PC-3 (cell line): Measurements from ENCODE around the gene RELL1.

ENCODE experiments used
- EZH2phosphoT487 ChIP-seq: fragments of 300-600 bp; sonication (generic); IDR thresholded peaks from 2 replicates; pipeline ENCODE4 v1.6.1; 2018; ENCODE audit warnings: mild to moderate bottlenecking, antibody characterized with exemption, low read length, borderline replicate concordance
- TF ChIP-seq, protein P1 (sequence below): fragments of 300-600 bp; sonication (generic); conservative IDR thresholded peaks from 2 replicates; pipeline ENCODE4 v1.5.1; 2017; ENCODE audit warnings: antibody characterized with exemption, low read depth, mild to moderate bottlenecking, low read length

DNA sequence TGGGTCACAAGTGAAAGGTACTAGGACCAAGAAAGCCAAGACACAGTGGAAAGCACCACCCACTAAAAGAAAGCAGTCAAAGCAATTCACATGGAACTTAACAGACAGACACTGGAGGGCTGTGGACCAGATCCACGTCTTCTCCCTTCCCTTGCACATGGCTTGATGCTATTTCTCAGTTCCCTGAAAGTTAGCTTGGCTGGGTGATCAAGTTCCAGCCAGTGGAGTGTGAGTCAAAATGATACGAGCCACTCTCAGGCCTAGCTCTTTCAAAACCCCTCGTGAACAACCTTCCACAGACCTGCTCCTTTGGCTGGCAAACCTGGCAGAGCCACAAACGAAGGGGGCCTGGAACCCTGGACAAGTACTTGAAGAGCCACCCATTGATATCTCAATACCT lies 52.0 kb downstream of the RELL1 start:
- TF ChIP-seq, protein P1, sequence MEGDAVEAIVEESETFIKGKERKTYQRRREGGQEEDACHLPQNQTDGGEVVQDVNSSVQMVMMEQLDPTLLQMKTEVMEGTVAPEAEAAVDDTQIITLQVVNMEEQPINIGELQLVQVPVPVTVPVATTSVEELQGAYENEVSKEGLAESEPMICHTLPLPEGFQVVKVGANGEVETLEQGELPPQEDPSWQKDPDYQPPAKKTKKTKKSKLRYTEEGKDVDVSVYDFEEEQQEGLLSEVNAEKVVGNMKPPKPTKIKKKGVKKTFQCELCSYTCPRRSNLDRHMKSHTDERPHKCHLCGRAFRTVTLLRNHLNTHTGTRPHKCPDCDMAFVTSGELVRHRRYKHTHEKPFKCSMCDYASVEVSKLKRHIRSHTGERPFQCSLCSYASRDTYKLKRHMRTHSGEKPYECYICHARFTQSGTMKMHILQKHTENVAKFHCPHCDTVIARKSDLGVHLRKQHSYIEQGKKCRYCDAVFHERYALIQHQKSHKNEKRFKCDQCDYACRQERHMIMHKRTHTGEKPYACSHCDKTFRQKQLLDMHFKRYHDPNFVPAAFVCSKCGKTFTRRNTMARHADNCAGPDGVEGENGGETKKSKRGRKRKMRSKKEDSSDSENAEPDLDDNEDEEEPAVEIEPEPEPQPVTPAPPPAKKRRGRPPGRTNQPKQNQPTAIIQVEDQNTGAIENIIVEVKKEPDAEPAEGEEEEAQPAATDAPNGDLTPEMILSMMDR = no peak
- TF ChIP-seq EZH2phosphoT487 = no peak
